GM12878 (cell line): ENCODE data around the gene DTX4. TPM values are rescaled to one million over a fixed set of nuclear protein-coding genes. Genes with fewer than 3 reads are reported as not detected.

ENCODE experiments used
- ATAC-seq: fragments of 200-7000 bp; cut with Tn5 transposase; 3 replicates; pipeline ENCODE4 v1.9.1; 2020; ENCODE audit warnings: mild to moderate bottlenecking, moderate library complexity
- BruUV-seq: library from RNA; stranded (reverse); fragments of 400-500 nt; replicated peaks from 2 replicates; lab custom pipeline; 2021; lab: Mats Ljungman, UMichigan
- CTCF ChIA-PET: fragments of 300-600 bp; sonication (Branson Sonifier 250); formaldehyde crosslinking; extraction: SDS; loops from one replicate; lab custom pipeline; 2021; ENCODE audit warnings: inconsistent platforms; lab: Yijun Ruan, JAX
- POLR2A ChIA-PET: fragments of 350-600 bp; formaldehyde crosslinking; extraction: SDS; loops from one replicate; lab custom pipeline; 2021; ENCODE audit warnings: inconsistent platforms; lab: Charles Lee
- RAD21 ChIA-PET: fragments of 300-600 bp; sonication (Branson Sonifier 250); formaldehyde crosslinking; loops from one replicate; lab custom pipeline; 2023; ENCODE audit warnings: antibody characterized with exemption; ENCODE audit not compliant: unreplicated experiment; lab: Charles Lee
- SMC1A ChIA-PET: fragments of 300-600 bp; sonication (Branson Sonifier 250); formaldehyde crosslinking; loops from one replicate; lab custom pipeline; 2023; ENCODE audit not compliant: unreplicated experiment, uncharacterized antibody; lab: Charles Lee
- DNase-seq: peaks from one replicate; pipeline ENCODE4 v3.0.0-alpha.2; 2011; ENCODE audit warnings: low read depth, low spot score
- FAIRE-seq: peaks from 3 replicates; lab custom pipeline; 2011; peaks lifted over from hg19 to GRCh38; lab: Jason Lieb, UNC
- H2AFZ ChIP-seq: 2 replicates; pipeline ENCODE4 v1.6.0; 2011; ENCODE audit warnings: low read depth, low read length, control low read depth; ENCODE audit not compliant: control insufficient read depth
- H3K27ac ChIP-seq: 2 replicates; pipeline ENCODE4 v1.5.1; 2011; ENCODE audit warnings: control low read depth; ENCODE audit not compliant: control insufficient read depth, insufficient read depth
- H3K27me3 ChIP-seq, 2 experiments: replicated peaks in 1 of 2; 2 replicates each; pipeline versions ENCODE4 v1.6.0 to v1.6.1; 2011; ENCODE audit warnings: low read length in 1 of 2; ENCODE audit not compliant: control insufficient read depth in 2 of 2, insufficient read depth in 2 of 2
- H3K36me3 ChIP-seq, 2 experiments: 2 replicates each; pipeline ENCODE4 v1.5.1; 2011; ENCODE audit warnings: low read length in 1 of 2; ENCODE audit not compliant: control insufficient read depth in 2 of 2, insufficient read depth in 2 of 2
- H3K4me1 ChIP-seq: 2 replicates; pipeline ENCODE4 v1.6.1; 2011; ENCODE audit warnings: mild to moderate bottlenecking, low read length, moderate library complexity, mixed read lengths; ENCODE audit not compliant: control insufficient read depth, insufficient read depth
- H3K4me2 ChIP-seq: 2 replicates; pipeline ENCODE4 v1.6.0; 2011; ENCODE audit warnings: control low read depth; ENCODE audit not compliant: control insufficient read depth, insufficient read depth
- H3K4me3 ChIP-seq: fragments of 200-600 bp; sonication (generic); 2 replicates; pipeline ENCODE4 v1.5.1; 2016
- H3K79me2 ChIP-seq: 2 replicates; pipeline ENCODE4 v1.6.0; 2011; ENCODE audit warnings: low read length; ENCODE audit not compliant: control insufficient read depth, insufficient read depth
- H3K9ac ChIP-seq: 2 replicates; pipeline ENCODE4 v1.8.0; 2011; ENCODE audit warnings: low read length, control low read depth, mixed read lengths; ENCODE audit not compliant: control insufficient read depth, insufficient read depth
- H3K9me3 ChIP-seq: replicated peaks from 3 replicates; pipeline ENCODE4 v1.5.1; 2011; ENCODE audit warnings: mild to moderate bottlenecking, low read length; ENCODE audit not compliant: control insufficient read depth, insufficient read depth
- H4K20me1 ChIP-seq: 2 replicates; pipeline ENCODE4 v1.6.0; 2011; ENCODE audit not compliant: control insufficient read depth, insufficient read depth
- TARDBP ChIP-seq: IDR thresholded peaks from 2 replicates; pipeline ENCODE4 v1.6.1; 2016; ENCODE audit warnings: borderline replicate concordance
- TCF7 ChIP-seq: IDR thresholded peaks from 2 replicates; pipeline ENCODE4 v1.6.1; 2014; ENCODE audit warnings: antibody characterized with exemption, borderline replicate concordance
- ZNF217 ChIP-seq: fragments of 450-650 bp; IDR thresholded peaks from 2 replicates; pipeline ENCODE4 v1.6.1; 2017; ENCODE audit warnings: antibody characterized with exemption, mild to moderate bottlenecking
- ZZZ3 ChIP-seq: IDR thresholded peaks from 2 replicates; pipeline ENCODE4 v1.6.1; 2011; ENCODE audit warnings: low read depth; ENCODE audit not compliant: control insufficient read depth, insufficient read length
- WGBS: methylation state at CpG from one replicate; pipeline ENCODE4 v1.1.6; 2016; ENCODE audit warnings: low lambda C conversion rate; ENCODE audit not compliant: insufficient replicate concordance, insufficient coverage; ENCODE audit errors: missing lambda C conversion rate; 5-methylcytosine and 5-hydroxymethylcytosine counted together
- in situ Hi-C: fragments of 300-500 bp; cut with MboI; formaldehyde crosslinking; loops from 9 replicates; pipeline ENCODE4 v1.14.3; 2018; ENCODE audit warnings: mixed read lengths
- intact Hi-C: fragments of 100-400 bp; cut with micrococcal nuclease; formaldehyde crosslinking; loops from one replicate; pipeline ENCODE4 v1.14.2; 2022; ENCODE audit not compliant: unreplicated experiment
- polyA plus RNA-seq, 11 experiments: library from polyadenylated mRNA; depleted of rRNA in 4 of 11; unstranded in 6 of 11; stranded (reverse) in 5 of 11; fragments of >200 nt; fragmentation: Nextera tagmentation in 4 of 11; fragmentation: Illumina TruSeq in 1 of 11; extraction: Ambion mirVana in 4 of 11; extraction: Trizol in 1 of 11; gene quantifications; 1 replicate in 1 of 11; 2 replicates in 10 of 11; pipeline versions ENCODE4 v1.2.1 to v1.2.3, GENCODE V29; 2011 to 2016; ENCODE audit warnings: inconsistent platforms in 2 of 11, missing spikeins in 2 of 11, low read depth in 1 of 11
- total RNA-seq, 4 experiments: library from RNA; depleted of rRNA in 3 of 4; stranded (reverse); fragments of >200 nt in 3 of 4; fragmentation: Illumina TruSeq in 1 of 4; extraction: Trizol in 1 of 4; gene quantifications; 2 replicates each; pipeline versions ENCODE4 v1.2.1 to v1.2.3, GENCODE V29; 2013 to 2021
- TF ChIP-seq, protein P1 (sequence below): fragments of 450-650 bp; conservative IDR thresholded peaks from 2 replicates; pipeline ENCODE4 v1.6.1; 2017; ENCODE audit warnings: mild to moderate bottlenecking, moderate library complexity

Gene DTX4
- total and polyA plus RNA-seq, 10 of the 15 experiments (the other 5 are each of a cell fraction or from before 2014, with no cell fraction given) = 3.8 to 25.8 (median 10.5) TPM

DNA sequence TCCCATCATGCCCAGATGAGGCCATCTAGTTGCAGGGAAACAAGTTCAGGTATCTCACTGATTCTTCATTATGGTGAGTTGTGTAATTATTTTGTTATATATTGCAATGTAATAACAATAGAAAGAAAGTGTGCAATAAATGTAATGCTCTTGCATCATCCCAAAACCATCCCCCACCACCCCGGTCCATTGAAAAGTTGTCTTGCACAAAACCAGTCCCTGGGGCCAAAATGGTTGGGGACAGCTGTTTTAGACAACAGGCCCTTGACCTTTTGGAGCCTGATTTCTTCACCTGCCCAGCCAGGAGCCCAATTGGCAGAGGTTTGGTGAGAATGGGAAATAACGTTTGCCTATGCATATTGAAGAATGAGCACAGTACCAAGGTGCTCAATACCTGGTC, 24.8 kb downstream of the DTX4 start:
- Histone ChIP-seq H3K27ac (no peak overlapping the region), H3K9me3 (no peaks in the 10 kb centered on the region; the same call in 2 of the 3 replicates), H4K20me1 (no peaks in the 10 kb centered on the region), H3K36me3 (peaks cover 19 to 25% of the 10 kb centered on the region in 2 experiments; a peak in 3 of 4 replicates), H2AFZ (no peak overlapping the region), H3K4me3 (no peak overlapping the region), H3K27me3 (no peaks in the 10 kb centered on the region), H3K79me2 (no peaks in the 10 kb centered on the region; the same call in 1 of the 2 replicates), H3K9ac (no peak overlapping the region), H3K4me2 (no peak overlapping the region), H3K4me1 (peaks cover 35% of the 10 kb centered on the region)
- SMC1A ChIA-PET = interaction anchor here (8.5 kb wide), 1 partner anchor 10 kb away, joined by 68 read pairs; no protein-coding TSS in a partner anchor
- no TSS peak for BruUV-seq
- RAD21 ChIA-PET = no interaction called here
- POLR2A ChIA-PET = interaction anchor here (1.0 kb wide), 1 partner anchor 17 kb away, joined by 4 read pairs; no protein-coding TSS in a partner anchor
- DNase-seq = no peak
- no peak for ATAC-seq
- WGBS = 96% methylated on average over 2 of the region's 2 CpGs
- no peak for FAIRE-seq
- CTCF ChIA-PET = interaction anchor here (33.5 kb wide), 1 partner anchor 17 kb away, joined by 1180 read pairs; the partner anchor contains the start of gene DTX4
- in situ Hi-C loops (loop anchor here (25.0 kb wide), 1 partner anchor 1566 kb away; the partner anchor contains the start of gene MS4A15), intact Hi-C loops (no loop called here)
- TF ChIP-seq TARDBP = no peak
- no peak for TF ChIP-seq ZZZ3
- TF ChIP-seq ZNF217 = no peak
- TF ChIP-seq, protein P1, sequence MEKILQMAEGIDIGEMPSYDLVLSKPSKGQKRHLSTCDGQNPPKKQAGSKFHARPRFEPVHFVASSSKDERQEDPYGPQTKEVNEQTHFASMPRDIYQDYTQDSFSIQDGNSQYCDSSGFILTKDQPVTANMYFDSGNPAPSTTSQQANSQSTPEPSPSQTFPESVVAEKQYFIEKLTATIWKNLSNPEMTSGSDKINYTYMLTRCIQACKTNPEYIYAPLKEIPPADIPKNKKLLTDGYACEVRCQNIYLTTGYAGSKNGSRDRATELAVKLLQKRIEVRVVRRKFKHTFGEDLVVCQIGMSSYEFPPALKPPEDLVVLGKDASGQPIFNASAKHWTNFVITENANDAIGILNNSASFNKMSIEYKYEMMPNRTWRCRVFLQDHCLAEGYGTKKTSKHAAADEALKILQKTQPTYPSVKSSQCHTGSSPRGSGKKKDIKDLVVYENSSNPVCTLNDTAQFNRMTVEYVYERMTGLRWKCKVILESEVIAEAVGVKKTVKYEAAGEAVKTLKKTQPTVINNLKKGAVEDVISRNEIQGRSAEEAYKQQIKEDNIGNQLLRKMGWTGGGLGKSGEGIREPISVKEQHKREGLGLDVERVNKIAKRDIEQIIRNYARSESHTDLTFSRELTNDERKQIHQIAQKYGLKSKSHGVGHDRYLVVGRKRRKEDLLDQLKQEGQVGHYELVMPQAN = no peak
- no peak for TF ChIP-seq TCF7
